Tibial nerve (tissue), 4 donors: ENCODE results near the gene SMAD4. TPM values are rescaled to one million over a fixed set of nuclear protein-coding genes. Genes with fewer than 3 reads are reported as not detected.
"Not testable (repeated sequence)": the region's sequence is repeated elsewhere in the genome, so short reads cannot be mapped to it uniquely, and the experiment has no call there.

ENCODE experiments used
- DNase-seq, 2 donors: peaks; one replicate each; pipeline ENCODE4 v3.0.0-alpha.2; 2019; ENCODE audit warnings: low spot score in 2 of 2
- H3K27ac ChIP-seq, 4 donors: fragments of 200-600 bp; sonication (generic) in 3 of 4; one replicate each; pipeline ENCODE4 v1.5.1; 2017 to 2019; ENCODE audit warnings: mild to moderate bottlenecking in 1 of 4
- H3K27me3 ChIP-seq, 2 donors: fragments of 200-600 bp; sonication (generic) in 1 of 2; one replicate each; pipeline versions ENCODE4 v1.5.1 to v1.6.0; 2017 to 2019
- H3K36me3 ChIP-seq, 3 donors: fragments of 200-600 bp; sonication (generic); one replicate each; pipeline ENCODE4 v1.5.1; 2018 to 2019
- H3K4me1 ChIP-seq, 4 donors: fragments of 200-600 bp; sonication (generic) in 3 of 4; one replicate each; pipeline ENCODE4 v1.5.1; 2017 to 2019
- H3K4me3 ChIP-seq, 4 donors: fragments of 200-600 bp; sonication (generic) in 3 of 4; one replicate each; pipeline ENCODE4 v1.5.1; 2017 to 2019; ENCODE audit warnings: mild to moderate bottlenecking in 1 of 4, moderate library complexity in 1 of 4
- H3K9me3 ChIP-seq, 4 donors: fragments of 200-600 bp; sonication (generic) in 3 of 4; one replicate each; pipeline ENCODE4 v1.5.1; 2017 to 2019
- CTCF ChIP-seq, 5 experiments: fragments of 200-600 bp in 3 of 5; fragments of 450-650 bp in 2 of 5; sonication (generic) in 3 of 5; IDR thresholded peaks; one replicate each; pipeline ENCODE4 v1.5.1; 2016 to 2019; ENCODE audit warnings: antibody characterized with exemption in 5 of 5, mild to moderate bottlenecking in 3 of 5, moderate library complexity in 2 of 5
- EP300 ChIP-seq, 2 donors: sonication (generic); formaldehyde crosslinking; IDR thresholded peaks; one replicate each; pipeline ENCODE4 v1.6.1; 2017; ENCODE audit warnings: antibody characterized with exemption in 2 of 2, mild to moderate bottlenecking in 1 of 2
- POLR2A ChIP-seq, 2 donors: fragments of 450-650 bp; IDR thresholded peaks; one replicate each; pipeline ENCODE4 v1.6.1; 2017; ENCODE audit warnings: antibody characterized with exemption in 2 of 2, mild to moderate bottlenecking in 2 of 2, moderate library complexity in 2 of 2
- WGBS, 2 donors: methylation state at CpG; one replicate each; pipeline ENCODE4 v1.1.5; 2018; 5-methylcytosine and 5-hydroxymethylcytosine counted together
- total RNA-seq, 4 donors: library from RNA; depleted of rRNA; stranded (reverse); fragments of >200 nt; gene quantifications; one replicate each; pipeline ENCODE4 v1.1.0, GENCODE V29; 2016

SMAD4 gene
- total RNA-seq, 4 donors from 2014 or later: 100 to 182 (median 148) TPM

DNA sequence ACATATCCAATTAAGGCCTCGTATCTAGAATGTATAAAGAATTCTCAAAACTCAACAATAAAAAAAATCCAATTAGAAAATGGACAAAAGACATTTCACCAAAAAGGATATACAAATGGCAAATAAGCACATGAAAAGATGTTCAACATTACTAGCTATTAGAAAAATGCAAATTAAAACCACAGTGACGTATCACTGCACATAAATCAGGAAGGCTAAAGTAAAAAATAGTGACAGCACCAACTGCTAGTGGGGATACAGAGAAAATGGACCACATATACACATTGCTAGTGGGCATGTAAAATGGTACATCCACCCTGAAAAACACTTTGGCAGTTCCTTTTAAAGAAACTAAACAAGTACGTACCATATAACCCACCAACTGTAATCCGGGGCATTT, 59.7 kb downstream of the SMAD4 start:
- peaks cover 0 to 37% (median 0%) of the 10 kb centered on the region in 3 donors for H3K36me3 ChIP-seq
- no peaks in the 10 kb centered on the region for H3K27me3 ChIP-seq
- H3K27ac ChIP-seq: no peak overlapping the region
- no peak for DNase-seq
- no peak overlapping the region for H3K4me3 ChIP-seq
- peaks cover 0 to 24% (median 8%) of the 10 kb centered on the region in 4 donors for H3K9me3 ChIP-seq
- no peaks in the 10 kb centered on the region for H3K4me1 ChIP-seq
- no peak for TF ChIP-seq CTCF (IDR thresholded peaks at IDR 0.05)
- no peak for TF ChIP-seq POLR2A (IDR thresholded peaks at IDR 0.05)
- no peak for TF ChIP-seq EP300 (IDR thresholded peaks at IDR 0.05)
- 93% methylated on average over 4 of the region's 4 CpGs for WGBS, 2 donors

DNA sequence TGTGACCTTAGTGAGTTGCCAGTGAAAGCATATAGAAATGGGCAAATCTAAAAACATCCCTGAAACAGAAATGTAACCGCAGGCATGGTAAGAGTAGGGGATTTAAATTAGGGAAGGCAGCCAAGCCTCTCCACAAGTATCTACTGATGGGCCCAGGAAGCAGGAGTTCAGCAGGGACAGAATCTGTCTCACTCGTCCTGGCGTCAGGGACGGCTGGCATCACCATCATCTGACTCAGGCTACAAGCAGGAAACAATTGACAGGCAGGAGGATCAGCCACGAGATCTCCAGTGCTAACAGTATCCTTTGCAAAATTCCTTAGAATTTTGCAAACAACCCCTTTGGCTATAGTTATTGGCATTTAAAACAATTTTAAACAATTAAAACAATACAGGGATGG, 61.3 kb downstream of the SMAD4 start:
- Histone ChIP-seq H3K27me3 (no peaks in the 10 kb centered on the region), H3K4me3 (no peak overlapping the region), H3K9me3 (peaks cover 0 to 24% (median 8%) of the 10 kb centered on the region in 4 donors), H3K27ac (no peak overlapping the region), H3K36me3 (peaks cover 0 to 21% (median 0%) of the 10 kb centered on the region in 3 donors), H3K4me1 (no peaks in the 10 kb centered on the region)
- DNase-seq: no peak
- TF ChIP-seq POLR2A (IDR thresholded peaks at IDR 0.05) (no peak), EP300 (IDR thresholded peaks at IDR 0.05) (no peak), CTCF (IDR thresholded peaks at IDR 0.05) (no peak)
- WGBS, 2 donors: 73 to 82% methylated on average over 5 of the region's 5 CpGs

GRCh38 chr18:51092117-51092516, 62.1 kb downstream of the SMAD4 start:
- Histone ChIP-seq H3K27ac (no peak overlapping the region), H3K27me3 (no peaks in the 10 kb centered on the region), H3K4me1 (no peaks in the 10 kb centered on the region), H3K4me3 (no peak overlapping the region), H3K36me3 (peaks cover 0 to 14% (median 0%) of the 10 kb centered on the region in 3 donors), H3K9me3 (peaks cover 0 to 24% (median 8%) of the 10 kb centered on the region in 4 donors)
- TF ChIP-seq EP300 (IDR thresholded peaks at IDR 0.05): no peak
- no peak for TF ChIP-seq POLR2A (IDR thresholded peaks at IDR 0.05)
- no peak for TF ChIP-seq CTCF (IDR thresholded peaks at IDR 0.05)
- WGBS, 2 donors: 37 to 56% methylated on average over 2 of the region's 2 CpGs
- no peak for DNase-seq

- not testable (repeated sequence) for H3K4me1 ChIP-seq, H3K36me3 ChIP-seq, DNase-seq, H3K27me3 ChIP-seq, H3K27ac ChIP-seq, H3K4me3 ChIP-seq
- WGBS, 2 donors: 94 to 100% methylated on average over 1 of the region's 1 CpG
- peaks cover 0 to 17% (median 5%) of the 10 kb centered on the region in 4 donors for H3K9me3 ChIP-seq
Observed at GRCh38 chr18:51092967-51093366, 63.0 kb downstream of the SMAD4 start.

GRCh38 chr18:51097021-51097822, 67.2 kb downstream of the SMAD4 start:
- Histone ChIP-seq H3K36me3 (no peaks in the 10 kb centered on the region), H3K4me1 (no peaks in the 10 kb centered on the region), H3K27me3 (no peaks in the 10 kb centered on the region), H3K9me3 (peaks cover 0 to 12% (median 0%) of the 10 kb centered on the region in 4 donors), H3K27ac (no peak overlapping the region), H3K4me3 (no peak overlapping the region)
- no peak for DNase-seq
- WGBS, 2 donors: 75% methylated on average over 6 of the region's 6 CpGs
- TF ChIP-seq EP300 (IDR thresholded peaks at IDR 0.05) (no peak), CTCF (IDR thresholded peaks at IDR 0.05) (no peak), POLR2A (IDR thresholded peaks at IDR 0.05) (no peak)
